Glutamatergic neuron (in vitro differentiated cells): ENCODE data around the gene GPNMB. TPM values are rescaled to one million over a fixed set of nuclear protein-coding genes. Genes with fewer than 3 reads are reported as not detected.

Experiments
- DNase-seq: peaks from one replicate; pipeline ENCODE4 v3.0.0; 2022
- H3K27ac Mint-ChIP-seq: one replicate; pipeline ENCODE4 v1.8.0; 2020; ENCODE audit warnings: mild to moderate bottlenecking, mixed read lengths, inconsistent platforms; ENCODE audit not compliant: unreplicated experiment
- H3K27me3 Mint-ChIP-seq: one replicate; pipeline ENCODE4 v1.8.0; 2020; ENCODE audit warnings: mild to moderate bottlenecking, moderate library complexity, mixed read lengths, inconsistent platforms; ENCODE audit not compliant: unreplicated experiment
- H3K36me3 Mint-ChIP-seq: one replicate; pipeline ENCODE4 v1.8.0; 2020; ENCODE audit warnings: mild to moderate bottlenecking, mixed read lengths, inconsistent platforms; ENCODE audit not compliant: unreplicated experiment
- H3K4me1 Mint-ChIP-seq: one replicate; pipeline ENCODE4 v1.8.0; 2020; ENCODE audit warnings: mild to moderate bottlenecking, low read depth, mixed read lengths, inconsistent platforms; ENCODE audit not compliant: unreplicated experiment
- H3K4me3 Mint-ChIP-seq: one replicate; pipeline ENCODE4 v1.8.0; 2020; ENCODE audit warnings: mild to moderate bottlenecking, mixed read lengths, inconsistent platforms; ENCODE audit not compliant: unreplicated experiment
- H3K9me3 Mint-ChIP-seq: one replicate; pipeline ENCODE4 v1.8.0; 2020; ENCODE audit warnings: mild to moderate bottlenecking, moderate library complexity, mixed read lengths, inconsistent platforms; ENCODE audit not compliant: unreplicated experiment
- total RNA-seq: library from RNA; stranded (reverse); fragmentation: NEBNext Ultra II Directional; extraction: Animal tissue kit (Norgen Biotek cat#: 25700); gene quantifications from one replicate; pipeline ENCODE4 v1.2.1, GENCODE V29; 2021; ENCODE audit not compliant: unreplicated experiment
- TF ChIP-seq, protein P1 (sequence below): fragments of 200-600 bp; sonication (generic); IDR thresholded peaks from one replicate; pipeline ENCODE4 v1.5.0; 2021; ENCODE audit not compliant: partially characterized antibody, unreplicated experiment

GPNMB gene
- total RNA-seq, 1 donor from 2014 or later = not detected

- Mint-ChIP-seq H3K9me3 (peaks cover 7% of the 10 kb centered on the region), H3K4me1 (no peaks in the 10 kb centered on the region), H3K27ac (no peak overlapping the region), H3K27me3 (peaks cover 3% of the 10 kb centered on the region), H3K36me3 (peaks cover 4% of the 10 kb centered on the region), H3K4me3 (no peak overlapping the region)
- no peak for DNase-seq
- TF ChIP-seq, protein P1, sequence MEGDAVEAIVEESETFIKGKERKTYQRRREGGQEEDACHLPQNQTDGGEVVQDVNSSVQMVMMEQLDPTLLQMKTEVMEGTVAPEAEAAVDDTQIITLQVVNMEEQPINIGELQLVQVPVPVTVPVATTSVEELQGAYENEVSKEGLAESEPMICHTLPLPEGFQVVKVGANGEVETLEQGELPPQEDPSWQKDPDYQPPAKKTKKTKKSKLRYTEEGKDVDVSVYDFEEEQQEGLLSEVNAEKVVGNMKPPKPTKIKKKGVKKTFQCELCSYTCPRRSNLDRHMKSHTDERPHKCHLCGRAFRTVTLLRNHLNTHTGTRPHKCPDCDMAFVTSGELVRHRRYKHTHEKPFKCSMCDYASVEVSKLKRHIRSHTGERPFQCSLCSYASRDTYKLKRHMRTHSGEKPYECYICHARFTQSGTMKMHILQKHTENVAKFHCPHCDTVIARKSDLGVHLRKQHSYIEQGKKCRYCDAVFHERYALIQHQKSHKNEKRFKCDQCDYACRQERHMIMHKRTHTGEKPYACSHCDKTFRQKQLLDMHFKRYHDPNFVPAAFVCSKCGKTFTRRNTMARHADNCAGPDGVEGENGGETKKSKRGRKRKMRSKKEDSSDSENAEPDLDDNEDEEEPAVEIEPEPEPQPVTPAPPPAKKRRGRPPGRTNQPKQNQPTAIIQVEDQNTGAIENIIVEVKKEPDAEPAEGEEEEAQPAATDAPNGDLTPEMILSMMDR = no peak
Measured at GRCh38 chr7:23291957-23292560, 45.5 kb downstream of the GPNMB start.

- Mint-ChIP-seq H3K4me1 (no peaks in the 10 kb centered on the region), H3K27ac (no peak overlapping the region), H3K27me3 (peaks cover 3% of the 10 kb centered on the region), H3K9me3 (peaks cover 7% of the 10 kb centered on the region), H3K36me3 (peaks cover 5% of the 10 kb centered on the region), H3K4me3 (no peak overlapping the region)
- TF ChIP-seq, protein P1 = no peak
- DNase-seq = no peak
Measured at GRCh38 chr7:23292623-23293022, 46.0 kb downstream of the GPNMB start.

DNA sequence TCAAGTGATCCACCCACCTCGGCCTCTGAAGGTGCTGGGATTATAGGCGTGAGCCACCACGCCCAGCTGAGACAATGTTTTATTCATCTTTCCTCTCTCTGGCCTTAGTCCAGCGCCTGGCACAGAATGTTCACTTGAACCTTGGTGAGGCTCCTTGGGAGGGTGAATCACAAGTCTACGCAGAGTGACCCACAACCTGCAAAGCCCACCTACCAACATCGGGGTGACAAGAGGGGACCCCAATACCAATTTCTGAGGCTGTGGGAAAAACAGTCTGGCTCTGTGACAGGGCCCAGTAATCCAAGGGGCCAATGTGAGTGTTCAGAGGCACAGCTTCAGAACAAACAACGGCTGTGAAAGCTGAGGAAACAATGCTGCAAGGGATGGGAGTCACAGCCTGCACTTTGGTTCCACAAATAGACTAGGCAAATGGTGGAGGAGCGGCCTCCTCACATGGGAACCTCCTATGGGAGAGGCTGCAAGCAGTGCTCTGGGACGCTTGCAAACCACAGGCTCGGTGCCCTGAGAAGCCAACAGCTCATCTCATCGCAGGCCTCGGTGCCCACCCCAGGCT is 47.0 kb downstream of the GPNMB start:
- TF ChIP-seq, protein P1 = no peak
- H3K27ac Mint-ChIP-seq = no peak overlapping the region
- no peaks in the 10 kb centered on the region for H3K4me1 Mint-ChIP-seq
- peaks cover 6% of the 10 kb centered on the region for H3K27me3 Mint-ChIP-seq
- DNase-seq = no peak
- H3K4me3 Mint-ChIP-seq = no peak overlapping the region
- peaks cover 8% of the 10 kb centered on the region for H3K9me3 Mint-ChIP-seq
- H3K36me3 Mint-ChIP-seq = peaks cover 5% of the 10 kb centered on the region

- H3K27me3 Mint-ChIP-seq = peaks cover 6% of the 10 kb centered on the region
- H3K9me3 Mint-ChIP-seq = peaks cover 8% of the 10 kb centered on the region
- no peak overlapping the region for H3K27ac Mint-ChIP-seq
- TF ChIP-seq, protein P1 = no peak
- peaks cover 5% of the 10 kb centered on the region for H3K36me3 Mint-ChIP-seq
- no peak overlapping the region for H3K4me3 Mint-ChIP-seq
- no peak for DNase-seq
- no peaks in the 10 kb centered on the region for H3K4me1 Mint-ChIP-seq
Measured at GRCh38 chr7:23294549-23295400, 48.2 kb downstream of the GPNMB start.

- TF ChIP-seq, protein P1 = no peak
- Mint-ChIP-seq H3K4me1 (no peaks in the 10 kb centered on the region), H3K9me3 (peaks cover 8% of the 10 kb centered on the region), H3K27ac (no peak overlapping the region), H3K36me3 (peaks cover 5% of the 10 kb centered on the region), H3K4me3 (no peak overlapping the region), H3K27me3 (peaks cover 6% of the 10 kb centered on the region)
- no peak for DNase-seq
Measured at GRCh38 chr7:23295401-23295697, 48.8 kb downstream of the GPNMB start.
